ENCODE measurements around the gene SMARCC2.
"Not testable (repeated sequence)": the region's sequence is repeated elsewhere in the genome, so short reads cannot be mapped to it uniquely, and the experiment has no call there.

Gene SMARCC2

GRCh38 chr12:56163533-56164344, 25.5 kb downstream of the SMARCC2 start:
- DNase-seq (ENCODE audit: low spot score) = no peak

- DNase-seq (ENCODE audit: low spot score) = no peak
Measured at GRCh38 chr12:56162468-56163290, 26.6 kb downstream of the SMARCC2 start.

- DNase-seq (ENCODE audit: low spot score) = no peak
Measured at GRCh38 chr12:56161690-56162351, 27.5 kb downstream of the SMARCC2 start.

- DNase-seq (ENCODE audit: low spot score) = no peak
Measured at GRCh38 chr12:56160894-56161689, 28.2 kb downstream of the SMARCC2 start.

- DNase-seq (ENCODE audit: low spot score) = no peak
Measured at GRCh38 chr12:56160193-56160763, 29.0 kb downstream of the SMARCC2 start.

GRCh38 chr12:56159482-56160192, 29.6 kb downstream of the SMARCC2 start:
- DNase-seq (ENCODE audit: low spot score) = no peak

GRCh38 chr12:56158926-56159461, 30.3 kb downstream of the SMARCC2 start:
- peak; percentile 59 for DNase-seq (ENCODE audit: low spot score)

- peak; percentile 97 for DNase-seq (ENCODE audit: low spot score)
Measured at GRCh38 chr12:56158029-56158925, 31.0 kb downstream of the SMARCC2 start, which contains the start of gene MYL6. MYL6 (plus strand) TSS chr12:56158359; CDS start chr12:56158402, 43 bp downstream.

- peak; percentile 33 for DNase-seq (ENCODE audit: low spot score)
Measured at GRCh38 chr12:56157201-56158028, 31.9 kb downstream of the SMARCC2 start.

GRCh38 chr12:56156464-56157200, 32.7 kb downstream of the SMARCC2 start:
- DNase-seq (ENCODE audit: low spot score) = not testable (repeated sequence)

- no peak for DNase-seq (ENCODE audit: low spot score)
Measured at GRCh38 chr12:56155256-56155845, 33.9 kb downstream of the SMARCC2 start.

GRCh38 chr12:56154818-56155217, 34.5 kb downstream of the SMARCC2 start:
- DNase-seq (ENCODE audit: low spot score) = no peak

GRCh38 chr12:56154246-56154771, 35.0 kb downstream of the SMARCC2 start:
- DNase-seq (ENCODE audit: low spot score) = no peak

GRCh38 chr12:56153678-56154065, 35.6 kb downstream of the SMARCC2 start:
- no peak for DNase-seq (ENCODE audit: low spot score)

GRCh38 chr12:56152756-56153677, 36.3 kb downstream of the SMARCC2 start:
- no peak for DNase-seq (ENCODE audit: low spot score)
